Activated CD8-positive, alpha-beta memory T cell treated with anti-CD3 and anti-CD28 coated beads for 1 hour (primary cell): ENCODE measurements around the gene FGFR2.

Source experiments
- DNase-seq, 2 donors: peaks; one replicate each; pipeline ENCODE4 v3.0.0-alpha.2; 2020; ENCODE audit warnings: low read depth in 1 of 2; ENCODE audit errors: extremely low read depth in 1 of 2

FGFR2 gene

GRCh38 chr10:121610798-121611323 is 12.6 kb upstream of the FGFR2 start:
- DNase-seq: no peak

- DNase-seq: no peak
These were observed 11.5 kb upstream of the FGFR2 start for GRCh38 chr10:121609426-121610380.

GRCh38 chr10:121608469-121609190 is 10.4 kb upstream of the FGFR2 start:
- DNase-seq: peak in 1 of 2 donors; percentile 17

- no peak for DNase-seq
These were observed 9.2 kb upstream of the FGFR2 start for GRCh38 chr10:121607310-121608055.

- no peak for DNase-seq
These were observed 7.5 kb upstream of the FGFR2 start for GRCh38 chr10:121605708-121606107.

GRCh38 chr10:121601458-121601857 is 3.2 kb upstream of the FGFR2 start:
- DNase-seq: no peak

- no peak for DNase-seq
These were observed 2.4 kb upstream of the FGFR2 start for GRCh38 chr10:121600611-121601010.

- DNase-seq: no peak
These were observed 1.7 kb upstream of the FGFR2 start for GRCh38 chr10:121599947-121600346.

- DNase-seq: no peak
These were observed 561 bp downstream of the FGFR2 start for GRCh38 chr10:121597504-121598262.

- DNase-seq: no peak
These were observed 1.3 kb downstream of the FGFR2 start for GRCh38 chr10:121596689-121597503.

GRCh38 chr10:121595806-121596688 is 2.2 kb downstream of the FGFR2 start:
- no peak for DNase-seq

- no peak for DNase-seq
These were observed 2.9 kb downstream of the FGFR2 start for GRCh38 chr10:121595351-121595805.

- DNase-seq: no peak
These were observed 3.5 kb downstream of the FGFR2 start for GRCh38 chr10:121594623-121595350.

GRCh38 chr10:121594076-121594475 is 4.2 kb downstream of the FGFR2 start:
- no peak for DNase-seq

- no peak for DNase-seq
These were observed 4.8 kb downstream of the FGFR2 start for GRCh38 chr10:121593281-121594075.

GRCh38 chr10:121592155-121592890 is 5.9 kb downstream of the FGFR2 start:
- no peak for DNase-seq
